Hematopoietic multipotent progenitor cell (in vitro differentiated cells): Measurements from ENCODE around the gene KLF14. TPM values are rescaled to one million over a fixed set of nuclear protein-coding genes. Genes with fewer than 3 reads are reported as not detected.
A peak's percentile ranks its signal among the peaks of the same experiment; 100 is the strongest.
"Not testable (repeated sequence)": the region's sequence is repeated elsewhere in the genome, so short reads cannot be mapped to it uniquely, and the experiment has no call there.

Experiments used
- DNase-seq, 3 donors: peaks; one replicate each; pipeline ENCODE4 v3.0.0-alpha.2; 2011 to 2015; ENCODE audit warnings: low read depth in 2 of 3, low spot score in 2 of 3
- total RNA-seq: library from RNA; depleted of rRNA; stranded (reverse); fragments of >200 nt; gene quantifications from one replicate; pipeline ENCODE4 v1.2.3, GENCODE V29; 2012

The KLF14 gene
- total RNA-seq, 1 donor: not detected

GRCh38 chr7:130721486-130722277, 12.3 kb downstream of the KLF14 start:
- DNase-seq: peak in 2 of 3 donors; percentile 37 to 54

DNA sequence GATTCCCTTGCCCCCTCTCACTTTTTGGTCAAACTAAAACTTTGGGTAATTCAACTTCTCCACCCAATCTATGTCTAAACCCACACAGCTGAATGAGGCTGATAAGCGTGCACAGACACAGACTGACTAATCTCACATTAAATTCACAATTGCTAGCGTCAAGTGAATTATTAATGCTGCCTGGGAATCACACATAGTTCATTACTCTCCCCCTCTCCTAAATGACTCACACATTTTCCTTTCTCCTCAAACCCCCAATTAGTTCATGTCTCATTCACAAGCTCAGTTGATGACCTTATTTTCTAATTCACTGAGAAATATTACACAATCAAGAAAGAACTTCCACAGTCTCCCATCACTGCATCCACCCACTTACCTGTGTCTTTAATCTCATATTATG, 14.5 kb downstream of the KLF14 start:
- DNase-seq: no peak

- no peak for DNase-seq
Measured at GRCh38 chr7:130712416-130712815, 21.6 kb downstream of the KLF14 start.

DNA sequence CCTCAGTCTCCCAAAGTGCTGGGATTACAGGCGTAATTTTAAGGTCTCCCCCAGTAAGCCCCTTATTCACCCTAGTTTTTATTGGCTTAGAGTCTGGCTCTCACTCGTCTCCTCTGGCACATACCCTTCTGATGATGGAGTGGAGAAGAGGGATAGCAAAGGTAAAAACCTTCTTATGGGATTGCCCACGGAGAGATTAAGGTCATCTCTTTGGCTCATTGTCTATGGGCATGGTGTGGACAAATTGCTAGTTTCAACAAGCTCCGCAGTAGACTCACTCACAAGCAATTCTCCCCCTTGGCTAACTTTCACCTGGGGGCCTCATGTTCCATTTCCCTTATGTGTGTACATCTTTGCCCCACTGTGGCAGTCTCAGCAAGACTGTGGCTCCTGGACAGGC, 25.2 kb downstream of the KLF14 start:
- DNase-seq: no peak

- no peak for DNase-seq
Measured at GRCh38 chr7:130708001-130708400, 26.0 kb downstream of the KLF14 start.

DNA sequence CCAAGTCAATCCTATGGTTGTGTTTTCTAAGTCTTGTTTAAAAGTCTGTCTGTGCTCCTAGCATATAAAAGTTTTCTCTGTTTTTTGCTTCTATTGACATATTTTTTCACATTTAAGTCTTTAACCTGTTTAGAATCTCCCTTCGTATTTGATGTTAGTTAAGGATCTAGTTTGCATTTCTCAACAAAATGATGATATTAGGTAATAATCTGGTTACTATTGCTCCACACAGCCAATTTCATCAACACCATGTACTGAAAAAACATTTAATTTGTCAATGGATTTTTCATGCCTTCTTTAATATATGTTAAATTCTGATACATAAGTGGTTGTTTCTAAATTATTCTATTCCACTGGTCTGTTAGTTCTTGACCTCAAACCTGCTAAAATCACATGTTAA, 30.2 kb downstream of the KLF14 start:
- DNase-seq: no peak

DNA sequence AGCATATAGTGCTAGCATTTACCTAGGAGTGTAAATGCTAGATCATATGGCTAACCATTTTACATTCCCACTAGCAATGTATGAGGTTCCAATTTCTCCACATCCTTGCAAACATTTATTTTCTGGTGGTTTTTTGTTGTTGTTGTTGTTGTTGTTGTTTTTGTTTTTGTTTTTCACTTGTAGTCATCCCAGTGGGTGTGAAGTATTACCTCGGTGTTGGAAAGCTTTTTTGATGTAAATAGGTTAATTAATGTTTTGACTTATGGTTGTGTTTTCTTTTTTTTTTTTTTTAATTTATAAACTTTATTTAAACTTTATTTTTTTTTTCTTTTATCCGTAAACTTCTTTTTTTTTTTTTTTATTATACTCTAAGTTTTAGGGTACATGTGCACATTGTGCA, 32.4 kb downstream of the KLF14 start:
- no peak for DNase-seq

- DNase-seq: no peak
Measured at GRCh38 chr7:130700760-130701159, 33.2 kb downstream of the KLF14 start.

DNA sequence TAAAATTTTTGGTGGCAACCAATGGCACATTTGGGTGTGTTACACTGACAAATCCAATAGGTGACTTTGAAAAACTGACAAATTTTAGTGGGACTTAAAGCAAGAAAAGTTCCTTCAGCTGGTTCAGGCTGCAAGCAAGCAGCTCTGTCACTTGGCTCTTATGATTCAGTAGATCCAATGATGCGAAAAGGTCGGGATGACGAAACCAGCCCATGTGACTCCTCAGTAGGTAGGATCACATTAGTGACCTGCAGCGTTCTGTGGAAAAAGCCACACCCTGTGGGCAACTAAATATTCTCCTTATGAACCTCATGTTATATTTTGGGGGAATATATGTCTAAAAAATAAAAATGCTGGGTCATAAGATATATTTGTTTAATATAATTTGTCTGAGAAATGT, 34.3 kb downstream of the KLF14 start:
- DNase-seq: no peak

- no peak for DNase-seq
Measured at GRCh38 chr7:130697820-130698219, 36.2 kb downstream of the KLF14 start.

DNA sequence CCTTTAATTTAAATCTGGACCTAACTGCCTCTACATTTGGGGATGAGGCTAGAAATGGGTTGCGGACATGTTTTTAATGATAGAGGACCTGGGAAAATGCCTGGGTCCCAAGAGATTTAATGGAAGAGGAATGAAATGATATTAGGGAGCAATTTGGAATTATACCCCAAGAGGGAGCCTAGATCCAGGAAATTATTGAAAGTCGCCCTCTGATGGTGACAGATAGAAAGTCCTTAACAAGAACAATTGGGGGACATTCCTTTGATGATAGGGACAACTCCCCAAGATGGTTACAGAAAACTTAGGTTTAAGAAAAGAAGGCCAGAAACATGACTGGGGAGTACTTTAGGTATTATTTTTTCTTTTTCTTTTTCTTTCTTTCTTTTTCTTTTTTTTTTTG, 38.2 kb downstream of the KLF14 start:
- peak in 2 of 3 donors; percentile 42 to 58 for DNase-seq

- DNase-seq: not testable (repeated sequence)
Measured at GRCh38 chr7:130692396-130692795, 41.6 kb downstream of the KLF14 start.

- DNase-seq: peak in 1 of 3 donors; percentile 18
Measured at GRCh38 chr7:130689683-130690082, 44.3 kb downstream of the KLF14 start.

- DNase-seq: no peak
Measured at GRCh38 chr7:130683026-130683425, 51.0 kb downstream of the KLF14 start.

Other genes with a start within 250 kb of the KLF14 start
- gene MEST, start 242.1 kb downstream of the KLF14 start, total RNA-seq: 94.5 TPM
- gene COPG2, start 65.5 kb downstream of the KLF14 start, total RNA-seq: 28.0 TPM
- not detected for gene TSGA13, start 47.7 kb downstream of the KLF14 start, total RNA-seq